DMS 273 treated with DMSO at 0.1 percent for 48 hours (cell line): ENCODE data around the gene NOP16.

Experiments
- DNase-seq: peaks from one replicate; lab custom pipeline; 2025; lab: John Stamatoyannopoulos, UW

NOP16 gene

DNA sequence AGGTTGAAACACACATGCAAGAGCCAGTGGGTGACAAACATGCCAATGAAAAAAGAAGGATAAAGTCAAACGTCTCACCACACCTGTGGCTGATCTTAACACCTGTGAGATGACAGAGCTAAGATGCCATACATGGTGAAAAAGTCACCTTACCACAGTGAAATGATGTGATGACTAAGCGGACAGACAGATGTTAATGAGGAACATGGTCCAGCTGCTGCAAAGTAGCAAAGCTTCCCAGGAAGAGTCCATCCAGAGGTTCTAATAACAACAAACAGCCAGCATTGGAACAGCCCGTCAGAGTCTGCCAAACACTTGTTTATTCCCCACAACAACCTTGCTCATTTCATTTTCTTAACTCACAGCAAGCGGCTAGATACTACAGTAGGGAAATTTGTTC is 28.7 kb downstream of the NOP16 start:
- no peak for DNase-seq

DNA sequence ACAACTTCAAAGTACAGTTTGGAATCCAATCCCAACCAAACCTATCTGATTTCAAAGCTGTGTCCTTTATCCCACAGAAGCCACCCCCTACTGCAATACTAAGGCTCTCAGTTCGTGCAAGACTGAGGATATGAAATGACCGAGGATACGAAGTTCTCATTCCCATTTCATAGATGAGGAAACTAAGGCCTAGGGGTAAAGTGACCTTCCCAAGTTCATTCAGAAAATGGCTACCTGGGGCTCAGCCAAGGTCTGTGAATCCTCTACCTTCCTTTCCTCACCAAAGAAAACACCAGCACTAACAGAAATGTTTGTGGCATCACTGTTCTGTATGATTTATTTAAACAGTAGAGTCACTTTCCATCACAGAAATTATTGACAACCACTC is 32.2 kb downstream of the NOP16 start:
- no peak for DNase-seq

DNA sequence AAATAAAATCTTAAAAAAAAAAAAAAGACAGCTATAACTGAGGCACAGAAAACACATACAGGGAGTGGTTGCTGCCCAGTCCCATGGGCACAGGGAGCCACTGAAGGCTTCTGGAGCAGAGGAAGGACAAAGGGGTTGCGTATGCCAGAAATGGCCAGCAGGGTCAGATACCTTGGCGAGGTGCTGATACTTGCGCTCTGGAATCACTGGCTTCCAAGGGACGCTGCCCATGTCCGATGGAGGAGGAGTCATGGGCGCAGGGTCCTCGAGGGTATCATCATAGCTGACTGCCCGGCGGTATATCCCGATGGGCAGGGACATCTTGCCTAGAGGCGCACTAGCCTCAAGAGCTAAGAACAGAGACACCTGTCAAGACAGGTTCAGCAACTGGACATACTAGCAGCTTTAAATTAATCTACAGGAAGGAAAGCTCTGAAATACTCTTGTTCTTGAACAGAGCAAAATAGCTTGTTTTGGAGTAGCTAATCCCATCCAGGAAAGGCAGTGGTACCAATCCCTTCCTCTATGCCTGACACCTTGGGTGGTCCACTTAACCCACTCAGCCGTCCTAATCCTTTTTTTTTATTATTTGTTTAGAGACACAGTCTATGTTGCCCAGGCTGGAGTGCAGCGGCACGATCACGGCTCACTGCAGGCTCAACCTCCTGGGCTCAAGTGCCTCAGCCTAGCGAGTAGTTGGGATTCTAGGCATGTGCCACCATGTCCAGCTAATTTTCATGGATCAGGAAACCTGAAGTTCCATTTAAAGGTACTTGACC is 32.8 kb downstream of the NOP16 start:
- DNase-seq = no peak

DNA sequence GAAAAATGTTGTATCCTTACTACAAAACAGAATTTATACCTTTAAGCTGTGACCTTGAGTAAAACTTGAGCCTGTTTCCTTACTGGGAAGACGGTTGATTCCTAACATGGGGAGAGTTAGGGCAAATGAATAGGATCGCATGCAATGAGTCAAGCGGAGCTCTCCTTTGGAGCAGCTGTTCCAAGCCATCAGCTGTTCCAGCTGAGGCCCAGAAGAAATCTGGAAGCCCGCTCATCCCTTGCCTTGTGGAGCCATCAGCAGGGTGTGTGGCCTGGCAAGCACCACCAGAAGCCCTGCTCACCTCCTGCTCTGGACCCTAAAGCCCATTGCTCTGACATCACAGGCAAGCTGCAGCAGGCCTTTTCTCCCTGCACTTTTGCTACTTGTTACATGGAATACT is 34.9 kb downstream of the NOP16 start:
- no peak for DNase-seq

DNA sequence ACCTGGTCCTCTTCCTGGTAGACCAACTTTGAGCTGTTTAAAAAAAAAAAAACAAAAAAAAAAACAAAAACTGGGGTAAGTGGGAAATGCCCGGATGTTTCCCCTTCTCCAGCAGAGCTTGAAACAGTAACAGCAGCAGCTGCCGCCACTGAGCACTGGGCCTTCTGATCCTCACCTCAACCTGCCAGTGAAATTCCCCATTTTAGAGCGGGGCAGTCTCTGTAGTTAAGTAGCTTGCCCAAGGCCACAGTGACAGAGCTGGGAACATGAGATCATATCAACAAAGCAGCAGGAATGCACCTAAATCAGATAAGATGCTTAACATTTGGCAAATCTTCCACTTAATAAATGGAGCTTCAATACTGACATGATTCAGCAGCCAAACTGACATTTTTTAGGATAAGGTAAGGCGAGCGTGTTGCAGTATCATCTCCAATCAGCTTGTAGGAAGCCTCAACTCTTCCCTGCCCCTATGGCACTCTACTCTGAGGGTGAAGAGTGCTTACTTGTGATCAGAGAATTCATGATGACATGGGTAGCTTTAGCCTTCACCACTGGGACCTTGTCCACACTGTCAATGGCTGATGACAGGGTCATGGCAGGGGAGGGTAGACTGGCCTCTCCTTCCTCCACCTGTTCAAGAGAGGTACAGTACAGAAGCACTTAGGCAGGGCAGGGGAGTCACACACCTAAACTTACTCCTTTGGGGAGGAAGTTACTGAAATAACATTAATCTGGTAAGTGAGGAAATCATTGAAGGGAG is 36.1 kb downstream of the NOP16 start:
- no peak for DNase-seq

DNA sequence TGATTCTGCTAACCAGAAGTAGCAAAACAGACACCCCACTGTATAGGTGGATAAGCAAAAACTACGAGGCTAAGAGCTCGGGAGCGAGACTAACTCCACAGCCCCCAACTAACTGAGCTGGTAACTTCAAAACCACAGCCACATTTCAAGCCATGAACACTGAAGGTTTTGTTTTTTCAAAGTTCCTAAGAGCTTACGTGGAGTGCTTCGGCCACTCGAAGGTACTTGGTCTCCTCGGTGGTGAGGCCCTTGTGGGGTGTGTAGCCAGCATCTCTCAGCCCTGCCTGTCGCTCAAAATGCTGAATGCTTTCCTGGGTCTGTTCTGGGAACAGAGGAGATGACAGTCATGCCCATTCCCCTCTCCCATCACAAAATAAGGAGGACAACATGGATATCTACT is 38.0 kb downstream of the NOP16 start:
- no peak for DNase-seq

DNA sequence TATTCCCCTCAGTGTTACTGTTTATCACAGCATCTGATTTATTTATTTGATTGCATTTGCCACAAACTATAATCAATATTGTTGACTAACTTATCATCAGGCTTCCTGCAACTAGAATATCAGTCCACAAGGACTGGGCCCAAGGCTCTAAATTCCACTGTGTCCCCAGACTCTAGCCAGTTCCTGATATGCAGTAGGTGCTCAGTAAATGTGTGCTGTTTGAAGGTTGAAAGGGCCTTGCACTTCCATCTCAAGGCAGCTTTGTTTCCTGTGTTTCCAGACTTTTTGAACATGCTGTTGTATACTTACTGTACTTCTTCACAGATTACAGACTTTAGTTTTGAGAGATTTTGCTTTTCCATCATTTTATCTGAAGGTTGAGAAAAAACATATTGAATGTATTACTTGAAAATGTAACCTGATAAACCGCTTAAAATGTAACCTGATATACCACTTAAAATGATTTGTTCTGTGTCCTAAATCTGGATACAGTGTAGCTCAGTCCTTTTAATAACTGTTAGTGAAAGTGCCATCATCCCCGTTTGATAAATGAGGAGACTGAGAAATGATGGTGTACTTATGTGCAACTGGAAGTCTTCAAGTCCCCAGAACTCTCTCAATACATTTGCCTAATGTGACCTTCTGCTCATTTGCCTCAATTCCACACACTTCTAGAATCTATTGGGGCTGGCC is 45.5 kb downstream of the NOP16 start:
- no peak for DNase-seq

DNA sequence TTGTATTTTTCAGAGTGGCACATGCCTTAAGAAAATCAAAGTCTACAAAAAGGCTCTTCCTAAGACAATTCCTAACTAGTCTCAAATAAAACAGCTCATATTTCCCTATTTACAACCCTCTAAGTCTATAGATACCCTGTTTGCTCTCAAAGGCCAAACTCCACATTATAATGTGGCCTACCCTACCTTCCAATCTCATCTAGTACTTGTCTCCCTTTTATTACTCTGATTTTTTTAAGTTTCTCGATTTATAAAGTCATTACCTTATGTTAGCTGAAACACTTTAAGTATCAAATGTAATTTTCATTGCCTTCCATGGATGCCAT is 46.3 kb downstream of the NOP16 start:
- no peak for DNase-seq

DNA sequence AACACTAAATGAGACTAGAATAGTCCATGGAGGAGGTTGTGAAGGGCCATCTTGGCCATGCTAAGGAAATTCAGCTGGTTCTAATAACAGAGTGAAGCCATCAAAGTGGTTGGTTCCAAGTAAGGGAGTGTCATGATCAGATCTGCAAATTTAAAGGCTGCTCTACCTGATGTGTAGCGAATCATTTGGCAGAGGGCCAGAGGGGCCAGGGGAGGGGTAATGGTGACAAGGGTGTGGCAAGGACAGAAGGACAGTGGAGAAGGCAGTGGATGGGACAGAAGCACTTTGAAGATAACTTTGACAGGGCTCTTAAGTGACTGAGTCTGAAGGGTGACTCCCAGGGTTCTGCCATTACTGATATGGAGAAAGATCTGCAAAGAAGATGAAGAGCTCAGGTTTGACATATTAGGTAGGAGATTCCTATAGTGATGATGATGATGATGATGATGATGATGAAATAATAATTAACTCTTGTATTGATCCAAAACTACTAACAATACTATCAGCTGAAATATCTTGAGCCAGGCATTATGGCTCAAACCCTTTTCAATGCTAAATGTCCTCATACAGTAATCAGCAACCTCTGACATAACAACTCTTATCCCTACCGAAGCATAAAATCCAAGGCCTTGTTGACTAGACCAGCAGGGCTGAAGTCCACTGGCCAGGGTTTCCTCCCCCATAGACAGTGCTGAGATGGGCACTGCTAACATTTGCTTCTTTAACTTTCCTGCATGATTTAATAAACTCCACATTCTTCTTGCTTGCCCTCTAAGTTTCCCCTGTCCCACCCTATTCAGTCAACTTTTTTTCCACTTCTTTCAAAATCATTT is 46.9 kb downstream of the NOP16 start:
- no peak for DNase-seq

DNA sequence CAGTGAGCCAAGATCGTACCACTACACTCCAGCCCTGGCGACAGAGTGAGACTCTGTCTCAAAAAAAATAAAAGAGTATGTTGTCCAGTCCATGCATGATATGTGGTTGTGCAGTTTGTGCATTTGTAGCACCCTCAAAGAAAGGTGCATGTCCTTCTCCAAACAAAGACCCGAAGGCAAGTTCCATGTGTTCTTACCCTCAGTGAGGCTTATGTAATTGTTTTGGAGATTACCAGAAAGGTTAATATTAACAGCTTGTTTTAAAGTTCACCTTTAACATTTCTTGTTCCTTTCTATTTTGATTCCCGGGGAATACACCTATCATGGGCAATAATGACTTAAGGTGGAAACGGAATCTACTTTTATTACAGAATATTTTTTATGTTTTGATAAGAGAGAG is 49.1 kb downstream of the NOP16 start:
- DNase-seq = no peak

DNA sequence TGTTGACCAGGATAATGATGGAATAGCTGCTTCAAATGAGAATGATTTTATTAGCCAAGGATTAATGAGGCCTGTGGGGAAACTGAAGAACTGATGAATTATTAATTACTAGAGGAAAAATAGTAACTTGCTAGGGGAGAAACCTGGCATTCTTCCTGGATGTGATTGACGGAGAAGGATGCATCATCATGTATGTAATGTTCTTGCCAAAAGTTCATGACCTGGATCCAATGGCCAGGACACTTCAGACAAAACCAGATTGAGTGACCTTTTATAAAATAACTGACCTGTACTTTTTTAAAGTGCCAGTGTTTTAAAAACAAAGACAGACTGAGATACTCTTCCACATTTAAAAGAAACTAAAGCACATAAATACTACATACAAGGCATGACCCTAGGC is 50.5 kb downstream of the NOP16 start:
- DNase-seq = no peak

DNA sequence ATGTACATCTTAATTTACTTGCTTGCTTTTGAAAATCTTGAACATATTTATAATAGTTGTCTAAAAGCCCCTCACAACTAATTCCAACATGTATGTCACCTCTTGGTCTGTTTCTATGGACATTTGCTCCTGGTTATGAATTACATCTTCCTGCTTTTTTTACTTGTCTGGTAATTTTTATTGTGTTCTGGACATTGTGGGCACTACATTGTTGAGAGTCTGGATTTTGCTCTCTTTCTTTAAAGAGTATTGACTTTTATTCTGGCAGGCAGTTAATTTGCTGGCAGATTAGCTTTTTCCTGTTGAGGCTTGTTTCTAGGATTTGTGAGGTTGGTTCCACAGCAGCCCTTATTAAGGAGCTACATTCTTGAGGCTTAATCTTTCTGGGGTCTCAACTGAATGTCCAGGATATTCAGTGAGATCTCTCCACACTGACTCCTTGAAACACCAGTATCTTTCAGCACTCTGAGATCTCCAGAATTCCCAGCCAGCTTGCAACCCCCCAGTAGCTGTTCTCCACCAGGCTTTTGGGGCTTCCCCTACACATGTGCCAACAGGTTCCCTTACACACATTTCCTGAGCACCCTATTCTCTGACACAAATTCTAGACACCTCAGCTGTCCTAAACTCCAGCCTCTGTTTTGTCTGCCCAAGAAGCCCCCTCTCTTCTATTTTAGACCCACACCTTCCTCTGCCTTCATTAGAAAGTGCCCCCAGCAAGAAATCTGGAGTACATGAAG is 54.2 kb downstream of the NOP16 start:
- no peak for DNase-seq
